H1 (cell line): ENCODE data around the gene TNFSF4. TPM values are rescaled to one million over a fixed set of nuclear protein-coding genes. Genes with fewer than 3 reads are reported as not detected.

Experiments
- CTCF ChIA-PET: fragments of 300-600 bp; sonication (Branson Sonifier 250); formaldehyde crosslinking; loops from one replicate; lab custom pipeline; 2021; ENCODE audit not compliant: partially characterized antibody; lab: Charles Lee
- POLR2A ChIA-PET: fragments of 300-600 bp; sonication (Branson Sonifier 250); formaldehyde crosslinking; loops from one replicate; lab custom pipeline; 2021; ENCODE audit warnings: inconsistent platforms; ENCODE audit not compliant: partially characterized antibody; lab: Charles Lee
- DNase-seq, 2 experiments: peaks; one replicate each; pipeline versions ENCODE4 v3.0.0 to v3.0.0-alpha.2; 2010 to 2022; ENCODE audit warnings: low spot score in 2 of 2, low read depth in 1 of 2, mixed read lengths in 1 of 2
- FAIRE-seq: peaks from 2 replicates; lab custom pipeline; 2011; peaks lifted over from hg19 to GRCh38; lab: Jason Lieb, UNC
- H2AFZ ChIP-seq: 2 replicates; pipeline ENCODE4 v1.8.1; 2012; ENCODE audit warnings: low read length, inconsistent platforms
- H2AK5ac ChIP-seq: 2 replicates; pipeline ENCODE4 v1.6.1; 2013; ENCODE audit warnings: low read depth, low read length
- H2BK120ac ChIP-seq: replicated peaks from 2 replicates; pipeline ENCODE3; 2013; ENCODE audit warnings: low read depth, low read length, inconsistent platforms
- H2BK12ac ChIP-seq: 2 replicates; pipeline ENCODE4 v1.6.1; 2013; ENCODE audit warnings: low read depth, low read length
- H2BK15ac ChIP-seq: 2 replicates; pipeline ENCODE4 v1.6.1; 2013; ENCODE audit warnings: low read length
- H2BK20ac ChIP-seq: 2 replicates; pipeline ENCODE4 v1.6.1; 2013; ENCODE audit warnings: low read length
- H2BK5ac ChIP-seq: 2 replicates; pipeline ENCODE4 v1.6.1; 2013; ENCODE audit warnings: low read depth, low read length
- H3K14ac ChIP-seq: 2 replicates; pipeline ENCODE4 v1.6.1; 2013; ENCODE audit warnings: inconsistent platforms; ENCODE audit not compliant: insufficient read length
- H3K18ac ChIP-seq: 2 replicates; pipeline ENCODE4 v1.6.1; 2013; ENCODE audit warnings: low read length; ENCODE audit errors: extremely low read depth
- H3K23ac ChIP-seq: 2 replicates; pipeline ENCODE4 v1.6.1; 2013; ENCODE audit warnings: inconsistent platforms; ENCODE audit not compliant: insufficient read length
- H3K23me2 ChIP-seq: 2 replicates; pipeline ENCODE4 v1.6.1; 2013; ENCODE audit warnings: low read depth, low read length
- H3K27ac ChIP-seq: 2 replicates; pipeline ENCODE4 v1.6.1; 2011; ENCODE audit warnings: low read depth, low read length, inconsistent platforms
- H3K27me3 ChIP-seq, 4 experiments: replicated peaks in 1 of 4; 1 replicate in 1 of 4; 2 replicates in 3 of 4; pipeline versions ENCODE4 v1.6.1 to v1.8.1; 2011 to 2013; ENCODE audit warnings: low read length in 3 of 4, mild to moderate bottlenecking in 3 of 4, inconsistent platforms in 2 of 4, mixed read lengths in 2 of 4, moderate library complexity in 1 of 4; ENCODE audit not compliant: control insufficient read depth in 3 of 4, insufficient read depth in 3 of 4; ENCODE audit errors: extremely low read depth in 1 of 4
- H3K36me3 ChIP-seq, 4 experiments: 2 replicates each; pipeline versions ENCODE4 v1.6.1 to v1.8.1; 2011 to 2013; ENCODE audit warnings: mild to moderate bottlenecking in 4 of 4, low read length in 3 of 4, moderate library complexity in 2 of 4, control low read depth in 1 of 4, inconsistent platforms in 1 of 4; ENCODE audit not compliant: insufficient read depth in 4 of 4, control insufficient read depth in 2 of 4
- H3K4ac ChIP-seq: replicated peaks from 2 replicates; pipeline ENCODE3; 2013; ENCODE audit warnings: low read length, low read depth, mixed read lengths, inconsistent platforms; ENCODE audit not compliant: insufficient read length
- H3K4me1 ChIP-seq, 4 experiments: replicated peaks in 1 of 4; 1 replicate in 1 of 4; 2 replicates in 3 of 4; pipeline versions ENCODE4 v1.6.1 to v1.8.1; 2011 to 2013; ENCODE audit warnings: low read length in 3 of 4, inconsistent platforms in 2 of 4, mixed read lengths in 1 of 4; ENCODE audit not compliant: insufficient read depth in 4 of 4, control insufficient read depth in 3 of 4
- H3K4me2 ChIP-seq, 2 experiments: 2 replicates each; pipeline versions ENCODE4 v1.6.1 to v1.8.1; 2011 to 2013; ENCODE audit warnings: low read depth in 2 of 2, low read length in 2 of 2, control low read depth in 1 of 2, inconsistent platforms in 1 of 2, mild to moderate bottlenecking in 1 of 2; ENCODE audit not compliant: insufficient read depth in 1 of 2
- H3K4me3 ChIP-seq, 4 experiments: fragments of 200-600, 300-600 bp in 1 of 4; sonication (generic), shearing (Covaris generic), sonication (Bioruptor Twin) in 1 of 4; 2 replicates each; pipeline versions ENCODE4 v1.5.1 to v1.8.1; 2011 to 2016; ENCODE audit warnings: low read length in 4 of 4, low read depth in 3 of 4, control low read depth in 2 of 4, inconsistent platforms in 2 of 4, mild to moderate bottlenecking in 2 of 4, mixed read lengths in 1 of 4, moderate library complexity in 1 of 4; ENCODE audit not compliant: insufficient read depth in 2 of 4; ENCODE audit errors: extremely low read depth in 1 of 4
- H3K56ac ChIP-seq: replicated peaks from 2 replicates; pipeline ENCODE3; 2013; ENCODE audit warnings: low read depth, mild to moderate bottlenecking, mixed read lengths, low read length, inconsistent platforms; ENCODE audit not compliant: insufficient read length
- H3K79me1 ChIP-seq: 2 replicates; pipeline ENCODE4 v1.6.1; 2013; ENCODE audit warnings: low read depth, low read length, control low read depth
- H3K79me2 ChIP-seq, 2 experiments: 2 replicates each; pipeline versions ENCODE4 v1.6.1 to v1.8.1; 2012 to 2013; ENCODE audit warnings: low read length in 2 of 2, mild to moderate bottlenecking in 2 of 2, inconsistent platforms in 1 of 2; ENCODE audit not compliant: insufficient read depth in 2 of 2, control insufficient read depth in 1 of 2
- H3K9ac ChIP-seq, 4 experiments: replicated peaks in 1 of 4; 1 replicate in 1 of 4; 2 replicates in 3 of 4; pipeline versions ENCODE4 v1.6.1 to v1.8.1; 2011 to 2013; ENCODE audit warnings: low read depth in 3 of 4, low read length in 3 of 4, control low read depth in 2 of 4, mild to moderate bottlenecking in 2 of 4, moderate library complexity in 2 of 4, inconsistent platforms in 1 of 4; ENCODE audit errors: extremely low read depth in 1 of 4
- H3K9me3 ChIP-seq, 2 experiments: 2 replicates each; pipeline versions ENCODE4 v1.6.1 to v1.8.1; 2012 to 2013; ENCODE audit warnings: mild to moderate bottlenecking in 2 of 2, moderate library complexity in 2 of 2, control low read depth in 1 of 2, inconsistent platforms in 1 of 2, low read depth in 1 of 2, low read length in 1 of 2, mixed read lengths in 1 of 2; ENCODE audit not compliant: insufficient read depth in 2 of 2
- H4K20me1 ChIP-seq, 2 experiments: replicated peaks in 1 of 2; 2 replicates each; pipeline versions ENCODE3 to v1.8.1; 2011 to 2013; ENCODE audit warnings: inconsistent platforms in 2 of 2, low read length in 2 of 2, mild to moderate bottlenecking in 1 of 2; ENCODE audit not compliant: insufficient read depth in 2 of 2, control insufficient read depth in 1 of 2
- H4K5ac ChIP-seq: 2 replicates; pipeline ENCODE4 v1.6.1; 2013; ENCODE audit warnings: low read length, low read depth, mixed read lengths, inconsistent platforms; ENCODE audit not compliant: insufficient read length
- H4K8ac ChIP-seq: 2 replicates; pipeline ENCODE4 v1.8.0; 2013; ENCODE audit warnings: mild to moderate bottlenecking, moderate library complexity, low read length, inconsistent platforms; ENCODE audit not compliant: insufficient read depth; ENCODE audit errors: extremely low read depth
- H4K91ac ChIP-seq: replicated peaks from 2 replicates; pipeline ENCODE3; 2013; ENCODE audit warnings: low read length, mixed read lengths, inconsistent platforms; ENCODE audit not compliant: insufficient read length
- BACH1 ChIP-seq: IDR thresholded peaks from 2 replicates; pipeline ENCODE4 v1.6.1; 2012; ENCODE audit warnings: low read length, improper control_type of control experiment
- SAP30 ChIP-seq: fragments of 300-600 bp; sonication (generic); IDR thresholded peaks from 2 replicates; pipeline ENCODE4 v1.7.1; 2012; ENCODE audit warnings: low read length, moderate library complexity, mild to moderate bottlenecking, inconsistent platforms; ENCODE audit not compliant: insufficient read depth, insufficient replicate concordance
- SRF ChIP-seq: IDR thresholded peaks from 2 replicates; pipeline ENCODE4 v1.6.1; 2011; ENCODE audit warnings: mild to moderate bottlenecking, low read depth, low read length, moderate library complexity
- YY1 ChIP-seq: IDR thresholded peaks from 2 replicates; pipeline ENCODE4 v1.6.1; 2011; ENCODE audit warnings: low read depth, mild to moderate bottlenecking, low read length
- ZNF274 ChIP-seq: IDR thresholded peaks from 2 replicates; pipeline ENCODE4 v1.7.0; 2012; ENCODE audit warnings: low read length, borderline replicate concordance; ENCODE audit errors: extremely low read depth
- WGBS, 2 experiments: shearing (Covaris generic) in 1 of 2; methylation state at CpG; one replicate each; pipeline versions ENCODE4 v1.1.6 to v1.1.7; 2013 to 2015; ENCODE audit warnings: low lambda C conversion rate in 2 of 2, mixed read lengths in 2 of 2, inconsistent platforms in 1 of 2, low coverage in 1 of 2, missing lambda C conversion rate in 1 of 2; ENCODE audit not compliant: insufficient replicate concordance in 2 of 2, insufficient coverage in 1 of 2, insufficient read length in 1 of 2; ENCODE audit errors: extremely low coverage in 1 of 2, missing lambda C conversion rate in 1 of 2; 5-methylcytosine and 5-hydroxymethylcytosine counted together
- polyA plus RNA-seq, 7 experiments: library from polyadenylated mRNA; depleted of rRNA in 3 of 7; stranded (reverse) in 5 of 7; unstranded in 2 of 7; fragments of >200 nt in 5 of 7; fragments of 200-250 nt in 2 of 7; gene quantifications; 1 replicate in 5 of 7; 2 replicates in 1 of 7; 4 replicates in 1 of 7; pipeline versions ENCODE4 v1.2.1 to v1.2.3, GENCODE V29; 2011 to 2013; ENCODE audit warnings: missing spikeins in 2 of 7, mixed read lengths in 2 of 7
- total RNA-seq: library from RNA; stranded (reverse); fragmentation: NEBNext Ultra II Directional; extraction: Animal tissue kit (Norgen Biotek cat#: 25700); gene quantifications from 2 replicates; pipeline ENCODE4 v1.2.1, GENCODE V29; 2021
- TF ChIP-seq, protein P1 (sequence below): IDR thresholded peaks from 2 replicates; pipeline ENCODE4 v1.6.1; 2011; ENCODE audit warnings: low read length, improper control_type of control experiment
- TF ChIP-seq, protein P2 (sequence below): IDR thresholded peaks from 2 replicates; pipeline ENCODE4 v1.6.1; 2012; ENCODE audit warnings: low read length, inconsistent platforms
- TF ChIP-seq, protein P3 (sequence below): IDR thresholded peaks from 2 replicates; pipeline ENCODE4 v1.6.1; 2012; ENCODE audit warnings: inconsistent platforms

TNFSF4 gene
- total and polyA plus RNA-seq, 2 of the 8 experiments (the other 6 are each of a cell fraction or from before 2014, with no cell fraction given) = 0.54 to 0.63 TPM

DNA sequence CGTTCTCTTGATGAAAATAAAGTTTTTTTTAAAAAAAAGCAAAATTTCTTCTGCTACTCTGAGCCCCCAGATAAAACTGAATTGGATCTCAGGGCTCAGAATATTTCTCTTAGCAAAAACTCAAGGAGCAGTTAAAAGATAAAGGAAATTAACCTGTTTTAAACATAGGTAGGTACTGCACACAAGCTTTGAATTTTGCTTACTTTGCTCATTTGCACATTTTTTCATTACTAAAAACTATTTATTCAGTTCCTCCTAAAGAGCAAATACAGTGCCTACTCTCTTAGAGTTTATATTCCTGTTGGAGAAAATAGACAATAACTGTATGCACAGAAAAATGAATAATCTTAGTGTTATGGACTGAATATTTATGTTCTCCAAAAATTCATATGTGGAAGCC lies 13.0 kb upstream of the TNFSF4 start:
- H3K4me2 ChIP-seq = no peak overlapping the region
- no peak overlapping the region for H4K5ac ChIP-seq
- H2BK15ac ChIP-seq = no peak overlapping the region
- H2BK12ac ChIP-seq = no peak overlapping the region
- no peak overlapping the region for H2BK5ac ChIP-seq
- no peak overlapping the region for H3K4ac ChIP-seq
- H3K56ac ChIP-seq = no peak overlapping the region
- H4K91ac ChIP-seq = no peak overlapping the region
- H2AFZ ChIP-seq = no peak overlapping the region
- no peak overlapping the region for H3K23ac ChIP-seq
- H3K9ac ChIP-seq = no peak overlapping the region
- H3K9me3 ChIP-seq = no peaks in the 10 kb centered on the region
- no peaks in the 10 kb centered on the region for H3K36me3 ChIP-seq
- no peaks in the 10 kb centered on the region for H3K79me2 ChIP-seq
- no peaks in the 10 kb centered on the region for H4K20me1 ChIP-seq
- no peaks in the 10 kb centered on the region for H3K27me3 ChIP-seq
- H4K8ac ChIP-seq = no peak overlapping the region
- H3K18ac ChIP-seq = no peak overlapping the region
- no peaks in the 10 kb centered on the region for H3K23me2 ChIP-seq
- FAIRE-seq = no peak
- no peak overlapping the region for H2BK120ac ChIP-seq
- H3K4me3 ChIP-seq = no peak overlapping the region
- POLR2A ChIA-PET = no interaction called here
- no peaks in the 10 kb centered on the region for H3K4me1 ChIP-seq
- no peak for DNase-seq
- CTCF ChIA-PET = interaction anchor here (2.2 kb wide), 1 partner anchor 17 kb away, joined by 7 read pairs; no protein-coding TSS in a partner anchor
- 87% methylated on average over 1 of the region's 1 CpG; no CpG with 5 or more reads in 1 of the 2 experiments for WGBS, 2 experiments
- H3K27ac ChIP-seq = no peak overlapping the region
- TF ChIP-seq YY1 (no peak), ZNF274 (no peak), SAP30 (no peak), BACH1 (no peak), SRF (no peak)
- TF ChIP-seq, protein P1, sequence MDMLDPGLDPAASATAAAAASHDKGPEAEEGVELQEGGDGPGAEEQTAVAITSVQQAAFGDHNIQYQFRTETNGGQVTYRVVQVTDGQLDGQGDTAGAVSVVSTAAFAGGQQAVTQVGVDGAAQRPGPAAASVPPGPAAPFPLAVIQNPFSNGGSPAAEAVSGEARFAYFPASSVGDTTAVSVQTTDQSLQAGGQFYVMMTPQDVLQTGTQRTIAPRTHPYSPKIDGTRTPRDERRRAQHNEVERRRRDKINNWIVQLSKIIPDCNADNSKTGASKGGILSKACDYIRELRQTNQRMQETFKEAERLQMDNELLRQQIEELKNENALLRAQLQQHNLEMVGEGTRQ = no peak
- TF ChIP-seq, protein P2, sequence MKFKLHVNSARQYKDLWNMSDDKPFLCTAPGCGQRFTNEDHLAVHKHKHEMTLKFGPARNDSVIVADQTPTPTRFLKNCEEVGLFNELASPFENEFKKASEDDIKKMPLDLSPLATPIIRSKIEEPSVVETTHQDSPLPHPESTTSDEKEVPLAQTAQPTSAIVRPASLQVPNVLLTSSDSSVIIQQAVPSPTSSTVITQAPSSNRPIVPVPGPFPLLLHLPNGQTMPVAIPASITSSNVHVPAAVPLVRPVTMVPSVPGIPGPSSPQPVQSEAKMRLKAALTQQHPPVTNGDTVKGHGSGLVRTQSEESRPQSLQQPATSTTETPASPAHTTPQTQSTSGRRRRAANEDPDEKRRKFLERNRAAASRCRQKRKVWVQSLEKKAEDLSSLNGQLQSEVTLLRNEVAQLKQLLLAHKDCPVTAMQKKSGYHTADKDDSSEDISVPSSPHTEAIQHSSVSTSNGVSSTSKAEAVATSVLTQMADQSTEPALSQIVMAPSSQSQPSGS = no peak
- TF ChIP-seq, protein P3, sequence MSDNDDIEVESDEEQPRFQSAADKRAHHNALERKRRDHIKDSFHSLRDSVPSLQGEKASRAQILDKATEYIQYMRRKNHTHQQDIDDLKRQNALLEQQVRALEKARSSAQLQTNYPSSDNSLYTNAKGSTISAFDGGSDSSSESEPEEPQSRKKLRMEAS = no peak
- TF ChIP-seq, all 59 proteins: peak for 0
- Histone ChIP-seq H2AK5ac (no peak overlapping the region), H3K14ac (no peak overlapping the region), H2BK20ac (no peak overlapping the region), H3K79me1 (no peaks in the 10 kb centered on the region)
